H1 (cell line): ENCODE results near the gene SNAPC1. TPM values are rescaled to one million over a fixed set of nuclear protein-coding genes. Genes with fewer than 3 reads are reported as not detected.

Experiments
- BCL11A ChIP-seq, 2 experiments: IDR thresholded peaks; one replicate each; pipeline ENCODE4 v1.6.1; 2011; ENCODE audit warnings: low read depth in 2 of 2, low read length in 2 of 2, mild to moderate bottlenecking in 2 of 2
- CHD1 ChIP-seq: IDR thresholded peaks from 2 replicates; pipeline ENCODE4 v1.6.1; 2012; ENCODE audit warnings: low read depth, low read length, improper control_type of control experiment
- EGR1 ChIP-seq: IDR thresholded peaks from 2 replicates; pipeline ENCODE4 v1.6.1; 2011; ENCODE audit warnings: low read depth, low read length, borderline replicate concordance
- FOSL1 ChIP-seq: IDR thresholded peaks from 2 replicates; pipeline ENCODE4 v1.6.1; 2011; ENCODE audit warnings: mild to moderate bottlenecking, low read depth, low read length, moderate library complexity; ENCODE audit not compliant: insufficient read depth
- KDM1A ChIP-seq: fragments of 200-600, 300-600 bp; sonication (generic); IDR thresholded peaks from 2 replicates; pipeline ENCODE4 v1.7.1; 2016; ENCODE audit warnings: mild to moderate bottlenecking, low read length, borderline replicate concordance
- SP1 ChIP-seq: IDR thresholded peaks from 2 replicates; pipeline ENCODE4 v1.6.1; 2011; ENCODE audit warnings: low read depth, low read length
- ZNF274 ChIP-seq: IDR thresholded peaks from 2 replicates; pipeline ENCODE4 v1.7.0; 2012; ENCODE audit warnings: low read length, borderline replicate concordance; ENCODE audit errors: extremely low read depth
- polyA plus RNA-seq, 7 experiments: library from polyadenylated mRNA; depleted of rRNA in 3 of 7; stranded (reverse) in 5 of 7; unstranded in 2 of 7; fragments of >200 nt in 5 of 7; fragments of 200-250 nt in 2 of 7; gene quantifications; 1 replicate in 5 of 7; 2 replicates in 1 of 7; 4 replicates in 1 of 7; pipeline versions ENCODE4 v1.2.1 to v1.2.3, GENCODE V29; 2011 to 2013; ENCODE audit warnings: missing spikeins in 2 of 7, mixed read lengths in 2 of 7
- total RNA-seq: library from RNA; stranded (reverse); fragmentation: NEBNext Ultra II Directional; extraction: Animal tissue kit (Norgen Biotek cat#: 25700); gene quantifications from 2 replicates; pipeline ENCODE4 v1.2.1, GENCODE V29; 2021

Gene SNAPC1
- total and polyA plus RNA-seq, 2 of the 8 experiments (the other 6 are each of a cell fraction or from before 2014, with no cell fraction given), result 5.8 to 11.1 TPM

GRCh38 chr14:61768240-61768639 lies 6.0 kb downstream of the SNAPC1 start (continued):
- TF ChIP-seq FOSL1, result no peak
- TF ChIP-seq CHD1, result no peak
- TF ChIP-seq ZNF274, result no peak
- no peak for TF ChIP-seq BCL11A (IDR thresholded peaks at IDR 0.05; ENCODE audit: low read depth in 2 of 2, low read length in 2 of 2)
- no peak for TF ChIP-seq KDM1A
- no peak for TF ChIP-seq SP1
- TF ChIP-seq EGR1, result no peak
